GM19351 (cell line): ENCODE data around the gene MPV17.
A peak's percentile ranks its signal among the peaks of the same experiment; 100 is the strongest.
"Not testable (repeated sequence)": the region's sequence is repeated elsewhere in the genome, so short reads cannot be mapped to it uniquely, and the experiment has no call there.

Experiments used
- ATAC-seq: cut with Tn5 transposase; IDR thresholded peaks from one replicate; pipeline ENCODE4 v1.9.1; 2021; ENCODE audit warnings: mild to moderate bottlenecking, moderate library complexity; ENCODE audit not compliant: unreplicated experiment

The MPV17 gene

GRCh38 chr2:27268296-27268695 lies 54.6 kb downstream of the MPV17 start:
- ATAC-seq = not testable (repeated sequence)

GRCh38 chr2:27265536-27265870 lies 57.4 kb downstream of the MPV17 start:
- ATAC-seq = no peak

DNA sequence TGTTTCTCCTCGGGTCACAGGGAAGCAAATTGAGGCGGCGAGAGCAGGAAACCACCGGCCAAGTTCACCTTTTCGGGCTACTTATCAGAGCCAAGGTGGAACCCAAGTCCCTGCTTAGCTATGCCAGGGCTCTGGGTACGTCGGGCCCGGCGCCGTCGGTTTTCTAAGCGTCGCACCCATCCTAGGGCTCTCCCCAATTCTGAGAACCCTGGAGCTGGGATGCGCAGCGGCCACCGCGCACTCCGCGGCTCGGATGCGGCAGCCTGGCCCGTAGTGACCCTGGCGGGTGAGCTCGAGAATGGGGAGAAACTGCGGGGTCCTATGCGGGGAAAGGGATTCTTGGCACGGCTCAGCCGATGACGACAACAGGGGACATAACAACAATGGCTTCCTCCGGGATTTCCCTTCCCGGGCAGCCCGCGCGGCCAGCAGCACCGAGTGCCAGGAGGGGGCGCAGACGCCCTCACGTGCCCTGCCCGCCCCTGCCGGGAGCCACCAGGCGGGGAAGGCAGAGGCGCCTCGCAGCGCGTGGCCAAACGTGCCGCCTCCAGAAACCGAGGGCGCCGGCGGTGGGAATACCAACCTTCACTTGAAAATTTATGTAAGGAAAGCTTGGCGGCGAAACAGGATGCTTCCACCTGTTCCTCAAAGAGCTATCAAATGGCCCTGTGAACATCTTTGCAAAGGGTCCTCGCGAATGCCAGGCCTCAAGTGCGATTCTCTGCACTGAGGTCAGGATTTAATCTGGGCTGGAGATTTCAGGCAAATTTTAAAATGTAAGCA lies 58.0 kb downstream of the MPV17 start:
- ATAC-seq = no peak

DNA sequence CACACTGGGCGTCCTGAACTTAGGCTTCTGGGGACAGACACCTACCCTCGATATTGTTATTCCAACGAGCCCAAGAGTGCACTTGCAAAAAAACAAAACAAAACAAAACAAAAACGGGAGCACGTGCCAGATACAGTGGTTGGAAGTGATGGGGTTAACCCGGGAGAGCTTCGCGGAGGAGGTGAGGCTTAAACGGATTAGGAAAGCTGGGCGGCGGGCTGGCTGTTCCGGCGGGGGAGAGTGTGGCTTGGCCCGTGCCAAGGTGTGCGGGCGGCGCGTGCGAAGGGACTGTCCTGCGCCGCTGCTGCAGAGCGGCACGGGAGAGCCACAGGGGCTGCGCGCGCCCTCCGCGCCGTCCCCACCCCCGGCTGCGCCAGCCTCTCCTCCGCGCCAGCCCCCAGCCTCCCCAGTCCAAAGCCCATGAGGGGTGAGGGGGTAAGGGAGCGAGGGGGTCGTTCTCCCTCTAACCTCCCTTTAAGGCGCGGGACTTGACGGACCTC lies 58.6 kb downstream of the MPV17 start:
- no peak for ATAC-seq

DNA sequence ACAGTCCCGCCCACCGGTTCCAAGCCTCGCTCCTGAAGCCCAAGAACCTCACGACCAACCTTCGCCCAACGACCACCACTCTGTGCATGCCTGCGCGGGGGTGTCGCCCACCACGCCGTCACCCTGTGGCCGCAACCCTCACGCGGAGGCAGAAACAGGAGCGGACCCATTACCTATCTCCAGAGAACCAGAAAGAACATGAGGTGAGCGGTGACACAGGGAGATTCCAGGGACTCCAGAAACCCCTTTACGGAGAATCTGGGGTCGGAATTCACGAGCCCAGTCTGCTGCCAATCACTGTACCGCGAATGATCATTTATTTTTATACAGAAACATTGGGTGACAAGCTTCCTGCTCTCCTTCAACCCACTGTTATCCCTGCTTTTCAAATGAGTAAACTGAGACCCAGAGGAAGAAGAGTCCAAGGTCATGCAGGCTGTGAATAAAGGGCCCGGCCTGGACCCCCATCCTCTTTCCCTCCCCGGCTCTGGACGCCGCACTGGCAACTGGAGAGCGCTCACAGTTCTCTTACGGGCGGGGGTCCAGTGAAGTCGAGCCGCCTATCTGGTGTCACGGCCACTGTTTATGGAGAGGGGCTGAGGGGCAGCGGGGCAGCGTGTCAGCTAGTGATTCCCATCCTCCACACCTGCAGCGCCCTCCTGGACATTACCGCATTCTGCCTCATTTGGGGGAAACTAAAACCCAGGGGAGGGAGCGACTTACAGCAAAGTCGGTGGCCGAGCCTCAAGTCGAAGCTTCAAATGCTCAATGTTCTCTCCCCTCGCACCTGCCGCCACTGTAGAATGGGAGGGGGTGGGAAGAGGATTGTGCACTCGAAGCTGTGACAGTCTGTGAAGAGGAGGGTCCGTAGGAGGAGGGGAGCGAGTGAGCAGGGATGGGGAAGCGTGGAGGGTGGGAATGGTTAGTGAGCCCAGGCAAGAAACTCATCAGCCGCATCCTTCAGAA lies 59.3 kb downstream of the MPV17 start:
- ATAC-seq = no peak

DNA sequence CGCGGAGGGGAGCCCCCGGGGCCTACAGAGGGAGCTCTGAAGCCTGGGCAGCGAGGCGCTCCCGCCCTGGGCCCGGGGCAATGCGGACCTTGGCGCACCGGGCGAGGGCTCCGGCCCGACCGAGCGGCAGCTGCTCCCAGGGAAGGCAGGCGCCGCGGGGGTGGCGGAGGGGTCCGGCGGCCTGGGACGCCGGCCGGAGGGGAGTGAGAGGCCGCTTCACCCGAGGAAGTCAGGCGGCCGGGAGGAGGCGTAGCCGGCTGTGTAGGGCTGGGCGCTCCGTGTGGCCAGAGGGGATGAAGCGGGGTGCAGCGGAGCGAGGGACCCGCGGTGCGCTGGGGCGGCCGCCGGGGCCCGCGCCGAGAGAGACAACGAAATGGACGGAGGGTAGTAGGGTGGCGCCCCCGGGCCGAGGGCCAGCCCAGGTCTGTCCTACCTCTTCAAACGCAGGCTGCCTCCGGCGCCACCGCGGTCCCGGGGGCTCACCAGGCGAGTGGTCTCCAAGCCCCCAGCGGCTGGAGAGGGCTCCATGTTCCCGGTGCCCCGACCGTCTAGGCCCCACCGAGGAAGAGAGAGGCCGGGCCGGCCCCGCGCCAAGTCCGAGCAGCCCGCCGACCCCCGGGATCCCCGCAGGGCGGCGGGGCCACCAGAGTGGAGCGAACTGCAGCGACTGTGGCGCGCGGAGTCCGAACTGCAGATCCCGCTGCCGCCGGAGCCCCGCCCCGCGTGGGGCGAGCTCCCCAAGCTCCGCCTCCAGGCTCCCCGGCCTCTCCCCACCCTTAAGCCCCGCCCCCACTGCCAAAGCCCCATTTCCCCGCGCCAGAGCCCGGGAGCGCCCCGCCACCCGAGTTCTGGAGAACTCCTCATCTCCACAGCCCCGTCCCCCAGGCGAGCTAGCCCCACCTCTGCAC lies 60.3 kb downstream of the MPV17 start, which contains the start of gene SLC30A3:
SLC30A3 (minus strand) TSS at position 669 of the 908 bp plus-strand sequence; CDS start at position 528, 141 bp downstream.
- ATAC-seq = peak; percentile 63

GRCh38 chr2:27261926-27262298 lies 61.0 kb downstream of the MPV17 start:
- no peak for ATAC-seq

- ATAC-seq = no peak
Measured at GRCh38 chr2:27261241-27261925, 61.5 kb downstream of the MPV17 start.
